Fibroblast of lung (primary cell): ENCODE measurements around the gene AVP.

Source experiments
- CTCF ChIP-seq, 2 donors: IDR thresholded peaks in 1 of 2; conservative IDR thresholded peaks in 1 of 2; 1 replicate in 1 of 2; 2 replicates in 1 of 2; pipeline ENCODE4 v1.5.1; 2011 to 2012; ENCODE audit warnings: low read length in 2 of 2, control low read depth in 1 of 2, inconsistent platforms in 1 of 2, low read depth in 1 of 2, mild to moderate bottlenecking in 1 of 2
- EZH2 ChIP-seq: IDR thresholded peaks from 2 replicates; pipeline ENCODE4 v1.5.1; 2012; ENCODE audit warnings: low read length, control low read depth, mild to moderate bottlenecking; ENCODE audit errors: missing control alignments

DNA sequence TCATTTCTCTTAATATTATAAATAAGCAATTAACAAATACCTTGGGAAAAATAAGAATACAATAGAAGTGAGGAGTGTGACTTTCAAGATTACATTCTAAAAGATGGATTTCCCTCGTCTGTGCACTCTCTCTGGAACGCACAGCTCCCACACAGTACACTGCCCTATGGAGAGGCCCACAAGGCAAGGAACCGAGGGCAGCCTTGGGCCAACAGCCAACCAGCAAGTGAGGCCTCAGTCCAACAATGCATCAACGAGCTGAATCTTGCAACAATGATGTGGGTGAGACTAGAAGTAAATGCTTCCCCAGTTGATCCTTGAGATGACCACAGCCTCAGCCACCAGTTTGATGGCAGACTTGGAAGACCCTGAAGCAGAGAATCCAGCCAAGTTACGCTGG lies 34.5 kb upstream of the AVP start:
- TF ChIP-seq EZH2: no peak
- TF ChIP-seq CTCF (conservative IDR thresholded peaks at IDR 0.05 in 1 of 2, IDR thresholded peaks at IDR 0.05 in 1 of 2; ENCODE audit: low read depth in 1 of 2, low read length in 2 of 2): no peak
